Loucy (cell line): ENCODE data around the gene WNK2.

ENCODE experiments used
- H2AFZ ChIP-seq: fragments of 200-600 bp; sonication (generic); 2 replicates; pipeline ENCODE4 v1.6.0; 2016; ENCODE audit warnings: antibody characterized with exemption, mild to moderate bottlenecking, low read length, moderate library complexity
- H3F3A ChIP-seq: fragments of 200-600 bp; 2 replicates; pipeline ENCODE4 v1.6.0; 2016; ENCODE audit warnings: antibody characterized with exemption, low read depth, mild to moderate bottlenecking
- H3K27me3 ChIP-seq: fragments of 200-600 bp; sonication (generic); 2 replicates; pipeline ENCODE4 v1.6.1; 2014; ENCODE audit warnings: low read length, mild to moderate bottlenecking; ENCODE audit not compliant: insufficient read depth, poor library complexity, severe bottlenecking
- H3K36me3 ChIP-seq: fragments of 200-600 bp; sonication (generic); 2 replicates; pipeline ENCODE4 v1.6.1; 2016; ENCODE audit warnings: low read length; ENCODE audit not compliant: insufficient read depth
- H3K4me1 ChIP-seq: fragments of 200-600 bp; sonication (generic); 2 replicates; pipeline ENCODE4 v1.5.1; 2014; ENCODE audit warnings: low read length, mild to moderate bottlenecking; ENCODE audit not compliant: insufficient read depth, poor library complexity, severe bottlenecking
- H3K4me2 ChIP-seq: fragments of 200-600 bp; sonication (generic); 2 replicates; pipeline ENCODE4 v1.6.0; 2014; ENCODE audit warnings: antibody characterized with exemption, low read length, low read depth, mild to moderate bottlenecking; ENCODE audit not compliant: poor library complexity, severe bottlenecking
- H3K4me3 ChIP-seq: fragments of 200-600 bp; sonication (generic); 2 replicates; pipeline ENCODE4 v1.5.1; 2014; ENCODE audit warnings: low read length, mild to moderate bottlenecking, mixed read lengths; ENCODE audit not compliant: poor library complexity, severe bottlenecking
- H3K79me2 ChIP-seq: fragments of 200-600 bp; sonication (generic); 2 replicates; pipeline ENCODE4 v1.6.1; 2014; ENCODE audit warnings: low read length; ENCODE audit not compliant: insufficient read depth
- H3K9ac ChIP-seq: fragments of 200-600 bp; sonication (generic); 2 replicates; pipeline ENCODE4 v1.6.0; 2014; ENCODE audit warnings: mild to moderate bottlenecking, low read depth, low read length, moderate library complexity; ENCODE audit not compliant: poor library complexity, severe bottlenecking
- H3K9me2 ChIP-seq: fragments of 200-600 bp; sonication (generic); replicated peaks from 2 replicates; pipeline ENCODE4 v1.6.1; 2016; ENCODE audit warnings: low read depth, low read length, mixed read lengths
- H3K9me3 ChIP-seq: fragments of 200-600 bp; sonication (generic); 2 replicates; pipeline ENCODE4 v1.6.1; 2014; ENCODE audit warnings: mild to moderate bottlenecking, antibody characterized with exemption, low read length, low read depth; ENCODE audit not compliant: insufficient read depth
- H4K20me1 ChIP-seq: fragments of 200-600 bp; sonication (generic); 2 replicates; pipeline ENCODE4 v1.6.0; 2014; ENCODE audit warnings: antibody characterized with exemption, low read length, mild to moderate bottlenecking; ENCODE audit not compliant: insufficient read depth, poor library complexity, severe bottlenecking
- EZH2phosphoT487 ChIP-seq: fragments of 200-600 bp; IDR thresholded peaks from 2 replicates; pipeline ENCODE4 v1.6.1; 2018; ENCODE audit warnings: antibody characterized with exemption, mild to moderate bottlenecking, moderate library complexity, borderline replicate concordance
- TF ChIP-seq, protein P1 (sequence below): fragments of 200-600 bp; sonication (generic); conservative IDR thresholded peaks from 2 replicates; pipeline ENCODE4 v1.5.1; 2014; ENCODE audit warnings: mild to moderate bottlenecking, antibody characterized with exemption, low read length

WNK2 gene

GRCh38 chr9:93237540-93237939, 53.6 kb downstream of the WNK2 start:
- Histone ChIP-seq H2AFZ (no peak overlapping the region), H3K4me2 (no peak overlapping the region), H3K79me2 (no peaks in the 10 kb centered on the region)

GRCh38 chr9:93238953-93239925, 55.3 kb downstream of the WNK2 start:
- Histone ChIP-seq H3K79me2 (no peaks in the 10 kb centered on the region), H2AFZ (no peak overlapping the region), H3K9ac (no peak overlapping the region), H3K9me3 (peaks cover 8% of the 10 kb centered on the region; the same call in 1 of the 2 replicates), H3K36me3 (no peaks in the 10 kb centered on the region), H3K4me1 (no peaks in the 10 kb centered on the region), H3K9me2 (no peaks in the 10 kb centered on the region), H3K4me2 (no peak overlapping the region), H3K27me3 (no peaks in the 10 kb centered on the region), H4K20me1 (no peaks in the 10 kb centered on the region), H3K4me3 (no peak overlapping the region), H3F3A (no peaks in the 10 kb centered on the region)
- TF ChIP-seq, protein P1, sequence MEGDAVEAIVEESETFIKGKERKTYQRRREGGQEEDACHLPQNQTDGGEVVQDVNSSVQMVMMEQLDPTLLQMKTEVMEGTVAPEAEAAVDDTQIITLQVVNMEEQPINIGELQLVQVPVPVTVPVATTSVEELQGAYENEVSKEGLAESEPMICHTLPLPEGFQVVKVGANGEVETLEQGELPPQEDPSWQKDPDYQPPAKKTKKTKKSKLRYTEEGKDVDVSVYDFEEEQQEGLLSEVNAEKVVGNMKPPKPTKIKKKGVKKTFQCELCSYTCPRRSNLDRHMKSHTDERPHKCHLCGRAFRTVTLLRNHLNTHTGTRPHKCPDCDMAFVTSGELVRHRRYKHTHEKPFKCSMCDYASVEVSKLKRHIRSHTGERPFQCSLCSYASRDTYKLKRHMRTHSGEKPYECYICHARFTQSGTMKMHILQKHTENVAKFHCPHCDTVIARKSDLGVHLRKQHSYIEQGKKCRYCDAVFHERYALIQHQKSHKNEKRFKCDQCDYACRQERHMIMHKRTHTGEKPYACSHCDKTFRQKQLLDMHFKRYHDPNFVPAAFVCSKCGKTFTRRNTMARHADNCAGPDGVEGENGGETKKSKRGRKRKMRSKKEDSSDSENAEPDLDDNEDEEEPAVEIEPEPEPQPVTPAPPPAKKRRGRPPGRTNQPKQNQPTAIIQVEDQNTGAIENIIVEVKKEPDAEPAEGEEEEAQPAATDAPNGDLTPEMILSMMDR: no peak
- no peak for TF ChIP-seq EZH2phosphoT487

More at GRCh38 chr9:93237540-93237939, 53.6 kb downstream of the WNK2 start:
- H3K9me2 ChIP-seq: no peaks in the 10 kb centered on the region
- H3K4me3 ChIP-seq: no peak overlapping the region
- no peaks in the 10 kb centered on the region for H3K4me1 ChIP-seq
- H3F3A ChIP-seq: no peaks in the 10 kb centered on the region
- no peaks in the 10 kb centered on the region for H4K20me1 ChIP-seq
- H3K36me3 ChIP-seq: no peaks in the 10 kb centered on the region
- no peak for TF ChIP-seq EZH2phosphoT487
- TF ChIP-seq, protein P1: no peak
- peaks cover 8% of the 10 kb centered on the region; the same call in 1 of the 2 replicates for H3K9me3 ChIP-seq
- H3K27me3 ChIP-seq: no peaks in the 10 kb centered on the region
- H3K9ac ChIP-seq: no peak overlapping the region

DNA sequence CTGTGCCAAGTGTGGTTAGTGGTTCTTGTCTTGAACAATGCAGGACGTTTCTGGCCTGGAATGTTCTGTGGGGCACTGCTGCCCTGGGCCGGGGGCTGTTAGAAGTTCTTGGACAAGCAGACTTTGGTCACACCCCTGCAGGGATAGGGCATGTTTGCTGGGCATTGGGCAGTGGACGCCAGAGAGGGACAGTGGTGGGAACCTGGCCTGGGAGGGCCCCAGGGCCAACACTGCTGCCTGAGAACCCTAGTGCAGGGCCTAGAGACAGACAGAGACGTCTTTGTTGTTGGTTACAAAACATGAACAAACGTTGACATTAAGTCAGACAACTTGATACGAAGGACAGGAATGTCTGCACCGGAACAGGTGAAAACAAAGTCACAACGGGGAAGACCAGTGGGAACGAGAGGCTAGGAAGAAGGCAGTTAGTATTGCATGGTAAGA, 57.0 kb downstream of the WNK2 start:
- no peaks in the 10 kb centered on the region for H3K27me3 ChIP-seq
- H3K9ac ChIP-seq: no peak overlapping the region
- H3K9me3 ChIP-seq: peaks cover 8% of the 10 kb centered on the region; the same call in 1 of the 2 replicates
- no peak for TF ChIP-seq EZH2phosphoT487
- TF ChIP-seq, protein P1: no peak
- no peaks in the 10 kb centered on the region for H3K36me3 ChIP-seq
- H2AFZ ChIP-seq: no peak overlapping the region
- no peaks in the 10 kb centered on the region for H4K20me1 ChIP-seq
- H3F3A ChIP-seq: no peaks in the 10 kb centered on the region
- H3K4me3 ChIP-seq: no peak overlapping the region
- H3K9me2 ChIP-seq: no peaks in the 10 kb centered on the region
- H3K79me2 ChIP-seq: no peaks in the 10 kb centered on the region
- H3K4me1 ChIP-seq: no peaks in the 10 kb centered on the region
- H3K4me2 ChIP-seq: no peak overlapping the region
